ENCODE data around the gene FOXP1.

DNA sequence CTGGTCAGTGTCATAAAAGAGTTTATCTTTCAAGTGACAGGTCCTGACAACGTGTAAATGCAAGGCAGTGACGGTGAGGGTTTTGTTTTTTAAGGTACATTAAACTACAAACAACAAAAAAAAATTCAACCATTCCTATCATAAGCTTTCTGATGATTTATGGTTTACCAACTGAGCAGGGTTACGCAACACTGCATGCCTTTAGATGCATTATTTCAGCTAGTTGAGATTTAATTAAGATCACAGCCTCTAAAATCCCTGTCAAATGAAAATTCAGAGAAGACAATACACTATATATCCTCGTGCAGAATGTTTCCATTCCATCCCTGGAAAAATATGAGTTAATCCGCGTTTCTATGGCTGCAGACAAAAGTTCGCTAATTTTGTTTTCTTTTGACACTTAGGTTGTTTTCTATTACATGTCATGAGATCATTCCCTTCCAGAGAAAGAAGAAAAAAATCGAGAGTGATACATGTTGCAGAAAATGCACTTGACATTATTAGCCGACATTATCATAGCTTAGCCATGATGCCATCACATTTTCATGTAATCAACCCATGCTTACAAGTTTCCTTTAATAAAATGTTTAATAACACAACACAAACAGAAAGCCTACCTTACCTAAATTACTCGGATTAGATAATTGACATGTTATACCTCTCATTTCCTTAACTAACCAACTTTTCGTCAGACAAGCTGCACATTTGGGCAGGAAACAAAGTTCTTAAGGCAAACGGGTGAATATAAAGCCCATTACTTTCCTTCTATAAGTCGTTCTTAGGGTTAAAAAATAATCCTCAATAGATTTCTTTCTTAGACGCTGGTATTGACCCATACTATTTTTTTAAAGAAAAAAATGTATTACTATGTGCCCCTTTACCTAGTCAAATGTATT, 521.2 kb downstream of the FOXP1 start:
- TF ChIP-seq POLR2A (IDR thresholded peaks at IDR 0.05; ENCODE audit: low read depth, low read length) = no peak
- TF ChIP-seq POLR2AphosphoS5 (IDR thresholded peaks at IDR 0.05; ENCODE audit: low read depth, low read length) = no peak
